IPS-18a (cell line): ENCODE results near the gene OPCML.

Experiments
- H3K27ac ChIP-seq: one replicate; pipeline ENCODE4 v1.5.1; 2013; ENCODE audit warnings: low read length
- H3K27me3 ChIP-seq: one replicate; pipeline ENCODE4 v1.6.1; 2013; ENCODE audit warnings: mild to moderate bottlenecking, low read length; ENCODE audit not compliant: control insufficient read depth, insufficient read depth
- H3K36me3 ChIP-seq: one replicate; pipeline ENCODE4 v1.6.1; 2013; ENCODE audit warnings: low read depth, low read length; ENCODE audit not compliant: control insufficient read depth
- H3K4me1 ChIP-seq: one replicate; pipeline ENCODE4 v1.6.1; 2013; ENCODE audit warnings: low read depth, low read length; ENCODE audit not compliant: control insufficient read depth
- H3K4me3 ChIP-seq: one replicate; pipeline ENCODE4 v1.5.1; 2013; ENCODE audit warnings: low read length
- H3K9ac ChIP-seq: one replicate; pipeline ENCODE4 v1.6.1; 2013; ENCODE audit warnings: mild to moderate bottlenecking, low read length, moderate library complexity
- H3K9me3 ChIP-seq: one replicate; pipeline ENCODE4 v1.6.1; 2013; ENCODE audit warnings: low read depth, low read length; ENCODE audit not compliant: control insufficient read depth

The OPCML gene

DNA sequence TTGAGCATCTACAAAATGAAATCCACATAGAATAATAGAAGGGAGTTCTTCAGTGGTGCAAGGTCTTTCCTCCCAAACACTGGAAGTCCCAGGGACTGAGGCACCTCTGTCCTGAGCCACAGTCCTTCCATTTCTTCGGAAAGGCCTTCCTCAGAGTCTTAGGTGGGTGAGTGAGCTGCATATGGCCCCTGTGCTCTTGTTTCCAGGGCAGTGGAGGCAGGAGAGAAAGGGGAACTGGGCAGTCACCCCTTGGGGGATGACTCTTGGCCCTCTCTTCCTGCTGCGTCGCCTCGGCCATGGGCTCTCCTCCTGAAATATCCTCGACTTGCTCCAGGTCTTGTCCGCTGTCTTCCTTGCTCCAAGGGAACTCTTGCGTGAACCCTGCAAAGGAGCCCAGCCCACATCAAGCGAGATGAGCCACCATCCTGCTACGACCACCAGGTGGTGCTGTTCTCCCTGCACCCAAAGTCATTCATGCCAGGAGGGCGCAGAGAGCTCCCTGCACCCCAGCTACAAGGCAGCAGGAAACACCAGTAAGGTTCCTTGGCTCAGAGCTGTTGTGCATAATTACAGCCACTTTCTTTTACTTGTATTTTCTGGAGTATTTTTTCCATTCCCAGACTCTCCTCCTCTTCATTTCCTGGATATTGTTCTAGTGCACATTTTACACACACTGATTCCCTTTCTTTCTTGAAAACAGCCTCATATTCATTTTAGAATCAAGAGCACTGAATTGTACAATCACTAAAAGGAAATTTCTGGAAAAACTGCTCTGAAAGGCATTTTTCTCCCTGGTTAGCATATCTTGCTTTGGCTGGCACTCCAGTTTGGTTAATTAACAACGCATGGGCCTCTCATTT is 397.8 kb downstream of the OPCML start:
- Histone ChIP-seq H3K4me3 (no peak overlapping the region), H3K27ac (no peak overlapping the region), H3K4me1 (peaks cover 14% of the 10 kb centered on the region), H3K9ac (no peak overlapping the region), H3K27me3 (no peaks in the 10 kb centered on the region), H3K9me3 (no peaks in the 10 kb centered on the region), H3K36me3 (no peaks in the 10 kb centered on the region)

DNA sequence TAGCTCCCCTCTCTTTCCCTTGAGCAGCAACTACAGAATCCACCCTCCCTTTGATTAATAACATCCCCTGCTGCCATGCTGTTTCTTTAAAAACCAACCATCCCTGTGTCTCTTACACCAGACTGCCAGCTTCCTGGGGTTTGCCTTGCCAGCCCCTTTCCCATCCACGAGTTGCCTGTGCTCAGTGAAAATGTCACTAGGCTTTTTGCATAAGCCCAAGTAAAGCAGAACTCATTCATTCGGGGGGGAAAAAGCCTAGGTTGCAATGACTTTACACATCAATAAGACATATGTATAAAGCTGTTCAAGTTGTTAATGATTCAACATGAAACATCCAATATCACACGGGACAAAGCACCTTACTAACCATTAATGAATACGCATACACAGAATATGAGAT is 398.7 kb downstream of the OPCML start:
- Histone ChIP-seq H3K4me1 (peaks cover 14% of the 10 kb centered on the region), H3K4me3 (no peak overlapping the region), H3K36me3 (no peaks in the 10 kb centered on the region), H3K27ac (no peak overlapping the region), H3K27me3 (no peaks in the 10 kb centered on the region), H3K9me3 (no peaks in the 10 kb centered on the region), H3K9ac (no peak overlapping the region)

DNA sequence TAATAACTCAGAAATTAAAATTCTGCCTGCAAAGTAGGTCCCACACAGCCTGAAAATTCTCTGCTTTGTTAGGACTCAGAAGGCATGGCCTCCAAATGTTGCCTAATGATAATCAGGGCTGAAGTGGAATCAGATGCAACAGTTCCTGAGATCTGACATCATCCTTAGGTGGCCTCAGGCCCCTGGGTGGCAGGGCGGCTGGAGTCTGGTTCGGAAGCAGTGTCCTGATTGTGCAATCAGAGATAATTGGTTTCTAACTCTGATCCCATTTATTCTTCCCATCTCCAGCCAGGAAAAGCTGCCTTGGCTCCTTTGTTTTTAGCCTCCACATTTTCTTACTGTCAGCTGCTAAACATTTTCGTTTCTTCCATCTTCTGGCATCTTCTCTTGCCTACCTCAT is 399.3 kb downstream of the OPCML start:
- Histone ChIP-seq H3K9ac (no peak overlapping the region), H3K4me3 (no peak overlapping the region), H3K4me1 (peaks cover 14% of the 10 kb centered on the region), H3K9me3 (no peaks in the 10 kb centered on the region), H3K27me3 (no peaks in the 10 kb centered on the region), H3K36me3 (no peaks in the 10 kb centered on the region), H3K27ac (no peak overlapping the region)

DNA sequence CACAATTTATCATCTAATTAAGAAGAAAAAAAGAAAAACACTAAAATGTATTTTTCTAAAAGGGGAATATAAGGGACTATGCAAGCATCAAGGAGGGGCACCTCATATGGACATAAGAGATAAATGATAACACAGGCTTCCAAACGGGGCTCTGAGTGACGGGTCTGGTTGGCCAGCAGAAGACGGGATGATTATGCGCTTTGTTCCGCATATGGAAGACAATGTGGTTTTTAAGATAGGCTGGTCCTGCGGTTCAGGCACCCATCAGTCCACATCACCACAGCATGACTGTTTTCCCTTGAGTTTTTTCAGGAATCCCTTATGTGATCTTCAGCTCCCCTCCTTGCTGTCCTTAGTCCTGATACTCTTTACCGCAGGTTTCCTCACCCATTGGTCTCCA is 404.6 kb downstream of the OPCML start:
- Histone ChIP-seq H3K9me3 (no peaks in the 10 kb centered on the region), H3K36me3 (no peaks in the 10 kb centered on the region), H3K27me3 (no peaks in the 10 kb centered on the region), H3K27ac (no peak overlapping the region), H3K4me1 (peaks cover 4% of the 10 kb centered on the region), H3K9ac (no peak overlapping the region), H3K4me3 (no peak overlapping the region)

DNA sequence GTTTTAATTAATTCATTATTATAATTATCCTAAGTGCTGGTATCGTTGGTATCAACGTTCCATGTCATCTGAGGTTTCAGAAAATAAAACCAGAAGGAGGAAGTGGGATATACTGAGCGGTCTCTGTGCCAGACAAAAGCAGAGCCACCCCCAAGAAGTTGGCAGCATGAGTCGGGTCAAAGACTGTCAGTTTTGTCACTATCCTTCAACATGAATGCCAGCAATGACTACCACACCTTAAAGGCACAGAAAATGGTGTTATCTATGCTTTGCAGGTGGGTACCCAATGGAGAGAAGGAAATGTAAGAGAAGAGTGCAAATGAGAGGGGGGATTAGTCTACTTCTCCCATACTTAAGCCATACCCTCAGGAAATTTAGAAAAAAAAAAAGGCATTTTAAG is 408.5 kb downstream of the OPCML start:
- no peaks in the 10 kb centered on the region for H3K27me3 ChIP-seq
- peaks cover 8% of the 10 kb centered on the region for H3K4me1 ChIP-seq
- no peaks in the 10 kb centered on the region for H3K9me3 ChIP-seq
- no peak overlapping the region for H3K27ac ChIP-seq
- no peak overlapping the region for H3K4me3 ChIP-seq
- H3K36me3 ChIP-seq = no peaks in the 10 kb centered on the region
- H3K9ac ChIP-seq = no peak overlapping the region

DNA sequence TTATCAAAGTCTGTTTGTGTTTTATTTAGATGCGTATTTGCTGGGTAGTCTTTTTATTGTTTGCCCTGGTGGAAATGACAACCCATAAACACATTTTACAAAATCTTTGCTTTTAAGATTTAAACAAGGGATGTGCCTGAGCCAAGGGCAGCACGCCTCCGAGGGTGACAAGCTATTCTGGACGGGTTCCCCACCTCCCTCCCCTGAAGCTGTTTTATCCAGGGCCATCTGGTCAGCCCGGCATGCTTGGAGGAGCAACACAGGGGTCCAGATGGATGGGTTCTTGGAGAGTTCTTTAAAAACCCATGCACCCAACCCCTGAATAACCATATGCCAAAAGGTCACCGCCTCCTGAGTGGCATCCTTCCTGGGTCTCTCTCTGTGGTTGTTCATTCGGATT is 408.9 kb downstream of the OPCML start:
- H3K9me3 ChIP-seq = no peaks in the 10 kb centered on the region
- H3K27ac ChIP-seq = no peak overlapping the region
- no peaks in the 10 kb centered on the region for H3K36me3 ChIP-seq

DNA sequence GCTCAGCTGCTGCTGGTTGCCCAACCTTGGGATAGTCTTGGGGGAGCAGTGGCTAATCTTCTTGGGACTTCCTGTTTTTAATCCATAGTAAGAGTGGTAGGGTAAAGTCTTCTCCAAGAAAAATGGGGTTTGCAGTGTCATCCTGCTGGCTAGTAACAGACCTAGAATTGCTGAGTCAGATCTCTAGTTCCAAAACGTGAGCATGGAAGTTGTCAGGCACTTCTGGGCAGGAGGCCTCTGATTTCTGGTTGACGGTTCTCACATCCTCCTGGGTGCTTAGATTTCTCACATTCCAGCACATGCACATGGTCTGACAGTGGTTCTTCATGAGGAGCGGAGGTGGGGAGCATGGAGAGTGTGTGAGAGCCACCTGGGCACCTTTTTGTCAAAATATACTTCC is 410.0 kb downstream of the OPCML start:
- Histone ChIP-seq H3K36me3 (no peaks in the 10 kb centered on the region), H3K9ac (no peak overlapping the region), H3K4me1 (peaks cover 8% of the 10 kb centered on the region), H3K9me3 (no peaks in the 10 kb centered on the region), H3K27ac (no peak overlapping the region), H3K4me3 (no peak overlapping the region), H3K27me3 (no peaks in the 10 kb centered on the region)

More for the DNA sequence above, 408.9 kb downstream of the OPCML start:
- Histone ChIP-seq H3K4me3 (no peak overlapping the region), H3K27me3 (no peaks in the 10 kb centered on the region), H3K4me1 (peaks cover 8% of the 10 kb centered on the region), H3K9ac (no peak overlapping the region)

DNA sequence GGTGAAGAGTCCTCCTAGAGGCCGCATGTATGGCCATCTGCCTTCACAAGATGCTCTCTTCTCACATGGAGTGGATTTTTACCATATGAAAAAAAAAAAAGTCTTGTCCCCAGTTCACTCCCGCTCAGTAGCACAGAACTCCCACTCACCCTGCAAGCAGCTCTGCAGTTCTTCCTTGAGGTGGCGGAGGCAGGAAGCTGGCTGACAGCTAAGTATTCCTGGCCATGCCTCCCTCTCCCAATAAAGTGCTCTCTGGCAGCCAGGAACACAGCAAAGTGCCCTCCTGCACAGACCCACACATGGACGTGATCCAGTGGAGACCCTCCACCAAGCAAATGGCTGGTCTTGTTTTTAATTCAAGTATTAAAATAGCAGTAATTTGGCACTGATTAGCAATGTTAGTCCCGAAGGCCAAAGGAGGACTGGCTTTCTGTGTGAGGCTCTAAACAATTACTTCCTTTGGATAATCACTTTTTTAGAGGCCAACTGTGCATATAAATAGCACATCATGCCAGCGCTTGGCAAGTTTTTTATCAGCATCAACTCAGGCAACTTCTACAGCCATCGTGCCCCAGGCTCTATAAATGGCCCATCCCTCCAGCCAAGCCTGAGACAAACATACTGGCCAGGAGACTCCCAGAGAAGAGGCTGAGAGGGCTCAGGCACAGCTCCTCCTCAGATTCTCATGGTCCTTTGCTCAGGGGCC is 413.6 kb downstream of the OPCML start:
- Histone ChIP-seq H3K4me3 (no peak overlapping the region), H3K36me3 (no peaks in the 10 kb centered on the region), H3K9me3 (no peaks in the 10 kb centered on the region), H3K4me1 (peaks cover 8% of the 10 kb centered on the region), H3K27me3 (no peaks in the 10 kb centered on the region), H3K27ac (no peak overlapping the region), H3K9ac (no peak overlapping the region)

DNA sequence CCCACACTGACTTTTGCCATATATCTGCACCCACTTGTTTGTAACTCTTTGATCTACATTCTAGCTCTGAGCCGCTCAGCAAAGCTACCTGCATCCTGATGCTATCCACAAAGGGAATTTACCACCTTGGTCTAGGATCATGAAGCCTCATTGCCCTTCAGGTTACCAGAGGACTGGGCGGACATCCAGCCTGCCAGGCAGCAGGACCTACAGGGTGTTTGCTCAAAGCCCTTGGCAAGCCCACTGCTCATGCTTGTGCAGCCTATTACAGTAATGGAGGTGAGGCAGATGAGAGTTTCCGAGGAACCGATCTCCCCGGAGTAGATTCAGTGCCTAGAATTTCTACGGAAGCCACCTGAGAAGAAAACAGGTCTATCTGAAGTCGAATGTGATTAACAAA is 417.2 kb downstream of the OPCML start:
- no peaks in the 10 kb centered on the region for H3K4me1 ChIP-seq
- no peak overlapping the region for H3K27ac ChIP-seq
- no peak overlapping the region for H3K9ac ChIP-seq
- no peaks in the 10 kb centered on the region for H3K36me3 ChIP-seq
- no peak overlapping the region for H3K4me3 ChIP-seq
- no peaks in the 10 kb centered on the region for H3K9me3 ChIP-seq
- no peaks in the 10 kb centered on the region for H3K27me3 ChIP-seq

DNA sequence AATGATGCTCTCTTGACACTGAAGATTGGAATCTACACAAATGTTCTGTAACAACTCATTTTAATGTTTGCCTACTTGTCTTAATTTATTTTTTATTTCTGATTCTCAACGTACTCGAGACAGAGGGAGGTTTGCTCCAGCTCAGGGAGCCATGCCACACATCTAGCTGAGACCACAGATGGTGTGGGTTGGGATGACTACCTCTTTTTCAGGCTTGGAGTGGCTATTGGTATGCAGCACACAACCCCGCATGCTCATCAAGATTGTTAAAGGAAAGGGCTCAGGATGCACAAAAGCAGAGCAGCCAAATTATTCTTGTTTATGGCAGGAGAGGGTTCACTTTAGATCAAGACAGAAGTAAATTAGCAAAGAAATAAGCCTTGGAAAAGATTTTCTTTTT is 424.5 kb downstream of the OPCML start:
- H3K27ac ChIP-seq = no peak overlapping the region
- no peak overlapping the region for H3K9ac ChIP-seq
- H3K4me1 ChIP-seq = no peaks in the 10 kb centered on the region
- no peak overlapping the region for H3K4me3 ChIP-seq
- no peaks in the 10 kb centered on the region for H3K9me3 ChIP-seq
- no peaks in the 10 kb centered on the region for H3K27me3 ChIP-seq
- no peaks in the 10 kb centered on the region for H3K36me3 ChIP-seq

DNA sequence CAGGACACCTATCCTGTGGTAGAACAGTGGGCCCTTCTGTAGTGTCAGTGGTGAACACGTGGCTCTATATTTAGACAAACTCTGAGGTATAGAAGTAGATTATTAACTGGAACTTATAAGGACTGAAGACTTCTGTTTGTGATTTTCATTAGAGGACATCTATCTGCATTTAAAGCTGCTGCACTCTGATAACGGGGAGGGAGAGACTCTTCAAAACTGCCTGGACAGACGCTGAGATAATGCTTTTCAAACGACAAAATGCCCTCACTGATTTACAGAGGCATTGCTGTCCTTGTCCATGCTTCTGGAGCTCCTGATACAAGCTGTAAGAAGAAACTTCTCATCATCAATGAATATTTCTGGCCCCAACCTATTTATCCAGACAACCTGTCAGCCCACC is 425.2 kb downstream of the OPCML start:
- H3K9ac ChIP-seq = no peak overlapping the region
- H3K36me3 ChIP-seq = no peaks in the 10 kb centered on the region
- H3K27me3 ChIP-seq = no peaks in the 10 kb centered on the region
- no peaks in the 10 kb centered on the region for H3K9me3 ChIP-seq
- H3K4me1 ChIP-seq = no peaks in the 10 kb centered on the region
- no peak overlapping the region for H3K4me3 ChIP-seq
- H3K27ac ChIP-seq = no peak overlapping the region

DNA sequence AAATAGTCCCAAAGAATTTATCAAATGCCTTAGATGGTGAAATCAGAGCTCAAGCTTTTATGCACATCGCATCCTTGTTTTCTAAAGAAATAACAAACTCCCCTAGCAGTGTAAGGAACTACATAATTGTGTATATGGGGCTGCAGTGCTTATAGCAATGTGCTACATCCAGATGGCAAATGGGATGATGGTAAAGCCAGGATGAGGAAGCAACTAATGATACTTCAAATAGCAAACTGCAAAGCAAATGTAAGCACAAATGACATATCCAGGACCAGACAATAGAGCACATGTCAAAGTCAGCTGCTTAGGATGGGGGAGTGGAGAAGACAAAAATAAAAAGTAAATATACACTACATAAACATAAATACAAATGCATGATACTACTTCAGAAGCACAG is 425.9 kb downstream of the OPCML start:
- no peaks in the 10 kb centered on the region for H3K27me3 ChIP-seq
- no peaks in the 10 kb centered on the region for H3K36me3 ChIP-seq
- no peaks in the 10 kb centered on the region for H3K9me3 ChIP-seq
- H3K9ac ChIP-seq = no peak overlapping the region
- no peaks in the 10 kb centered on the region for H3K4me1 ChIP-seq
- H3K27ac ChIP-seq = no peak overlapping the region
- H3K4me3 ChIP-seq = no peak overlapping the region
